HepG2 (cell line): ENCODE results near the gene TMEM107. TPM values are rescaled to one million over a fixed set of nuclear protein-coding genes. Genes with fewer than 3 reads are reported as not detected.
A peak's percentile ranks its signal among the peaks of the same experiment; 100 is the strongest.

Experiments
- AKAP8 ChIP-seq: sonication (generic); formaldehyde crosslinking; IDR thresholded peaks from 2 replicates; pipeline ENCODE4 v1.5.1; 2020; ENCODE audit warnings: mild to moderate bottlenecking, missing genetic modification reagents
- BCL6 ChIP-seq: IDR thresholded peaks from 2 replicates; pipeline ENCODE4 v1.6.1; 2016; ENCODE audit warnings: missing genetic modification reagents, missing compliant biosample characterization
- CENPX ChIP-seq: sonication (generic); formaldehyde crosslinking; IDR thresholded peaks from 2 replicates; pipeline ENCODE4 v1.9.0; 2021; ENCODE audit warnings: mild to moderate bottlenecking, missing genetic modification reagents, moderate library complexity
- DDIT3 ChIP-seq: sonication (generic); formaldehyde crosslinking; IDR thresholded peaks from 2 replicates; pipeline ENCODE4 v1.4.0; 2020; ENCODE audit warnings: mild to moderate bottlenecking, missing genetic modification reagents
- GATAD2A ChIP-seq: IDR thresholded peaks from 2 replicates; pipeline ENCODE4 v1.6.1; 2016
- HNRNPL ChIP-seq: fragments of 200-400 bp; formaldehyde crosslinking; IDR thresholded peaks from 2 replicates; pipeline ENCODE4 v1.6.1; 2017; ENCODE audit warnings: mild to moderate bottlenecking, low read depth, low read length
- NCOA5 ChIP-seq: sonication (generic); formaldehyde crosslinking; IDR thresholded peaks from 2 replicates; pipeline ENCODE4 v1.4.0; 2020; ENCODE audit warnings: missing genetic modification reagents
- PRDM10 ChIP-seq: sonication (generic); formaldehyde crosslinking; IDR thresholded peaks from 2 replicates; pipeline ENCODE4 v1.4.0; 2020; ENCODE audit warnings: low read depth, missing genetic modification reagents
- TFDP2 ChIP-seq: sonication (generic); formaldehyde crosslinking; IDR thresholded peaks from 2 replicates; pipeline ENCODE4 v1.4.0; 2020; ENCODE audit warnings: missing genetic modification reagents
- ZNF10 ChIP-seq: sonication (generic); formaldehyde crosslinking; IDR thresholded peaks from 2 replicates; pipeline ENCODE4 v1.4.0; 2020; ENCODE audit warnings: mild to moderate bottlenecking, low read depth, missing genetic modification reagents, borderline replicate concordance
- ZNF124 ChIP-seq: sonication (generic); formaldehyde crosslinking; IDR thresholded peaks from 2 replicates; pipeline ENCODE4 v1.4.0; 2020; ENCODE audit warnings: missing genetic modification reagents
- ZNF276 ChIP-seq: sonication (generic); formaldehyde crosslinking; IDR thresholded peaks from 2 replicates; pipeline ENCODE4 v1.4.0; 2020; ENCODE audit warnings: mild to moderate bottlenecking, low read depth, missing genetic modification reagents
- ZNF446 ChIP-seq: sonication (generic); formaldehyde crosslinking; IDR thresholded peaks from 2 replicates; pipeline ENCODE4 v1.5.0; 2020; ENCODE audit warnings: mild to moderate bottlenecking, missing genetic modification reagents
- ZNF547 ChIP-seq: sonication (generic); formaldehyde crosslinking; IDR thresholded peaks from 2 replicates; pipeline ENCODE4 v1.5.1; 2020; ENCODE audit warnings: mild to moderate bottlenecking, missing genetic modification reagents
- ZNF720 ChIP-seq: sonication (generic); formaldehyde crosslinking; IDR thresholded peaks from 2 replicates; pipeline ENCODE4 v1.4.0; 2020; ENCODE audit warnings: missing genetic modification reagents
- ZNF878 ChIP-seq: sonication (generic); formaldehyde crosslinking; IDR thresholded peaks from 2 replicates; pipeline ENCODE4 v1.8.1; 2023; ENCODE audit warnings: mild to moderate bottlenecking, missing genetic modification reagents, moderate library complexity
- polyA plus RNA-seq, 8 experiments: library from polyadenylated mRNA; depleted of rRNA in 3 of 8; stranded (reverse) in 7 of 8; unstranded in 1 of 8; fragments of >200 nt; fragmentation: Illumina TruSeq in 4 of 8; extraction: Trizol in 4 of 8; gene quantifications; 2 replicates each; pipeline versions ENCODE4 v1.2.1 to v1.2.3, GENCODE V29; 2011 to 2016; ENCODE audit warnings: low read depth in 4 of 8, missing spikeins in 1 of 8, mixed read lengths in 1 of 8; ENCODE audit not compliant: insufficient read depth in 1 of 8
- total RNA-seq, 5 experiments: library from RNA; depleted of rRNA; stranded (reverse); fragments of >200 nt; fragmentation: Illumina TruSeq; extraction: Trizol; gene quantifications; 2 replicates each; pipeline ENCODE4 v1.2.3, GENCODE V29; 2016; ENCODE audit warnings: low read depth in 1 of 5
- TF ChIP-seq, protein P1 (sequence below): sonication (generic); formaldehyde crosslinking; conservative IDR thresholded peaks from 2 replicates; pipeline ENCODE4 v1.5.0; 2020; ENCODE audit warnings: missing genetic modification reagents
- TF ChIP-seq, protein P2 (sequence below): sonication (generic); formaldehyde crosslinking; IDR thresholded peaks from 2 replicates; pipeline ENCODE4 v1.4.0; 2020; ENCODE audit warnings: missing genetic modification reagents, low read depth, mild to moderate bottlenecking, borderline replicate concordance
- TF ChIP-seq, protein P3 (sequence below): sonication (generic); formaldehyde crosslinking; IDR thresholded peaks from 2 replicates; pipeline ENCODE4 v1.5.0; 2020; ENCODE audit warnings: missing genetic modification reagents, mild to moderate bottlenecking, borderline replicate concordance

The TMEM107 gene
- total and polyA plus RNA-seq, 2 of the 13 experiments (the other 11 are each of a cell fraction or from before 2014, with no cell fraction given), result 7.2 to 15.3 TPM

DNA sequence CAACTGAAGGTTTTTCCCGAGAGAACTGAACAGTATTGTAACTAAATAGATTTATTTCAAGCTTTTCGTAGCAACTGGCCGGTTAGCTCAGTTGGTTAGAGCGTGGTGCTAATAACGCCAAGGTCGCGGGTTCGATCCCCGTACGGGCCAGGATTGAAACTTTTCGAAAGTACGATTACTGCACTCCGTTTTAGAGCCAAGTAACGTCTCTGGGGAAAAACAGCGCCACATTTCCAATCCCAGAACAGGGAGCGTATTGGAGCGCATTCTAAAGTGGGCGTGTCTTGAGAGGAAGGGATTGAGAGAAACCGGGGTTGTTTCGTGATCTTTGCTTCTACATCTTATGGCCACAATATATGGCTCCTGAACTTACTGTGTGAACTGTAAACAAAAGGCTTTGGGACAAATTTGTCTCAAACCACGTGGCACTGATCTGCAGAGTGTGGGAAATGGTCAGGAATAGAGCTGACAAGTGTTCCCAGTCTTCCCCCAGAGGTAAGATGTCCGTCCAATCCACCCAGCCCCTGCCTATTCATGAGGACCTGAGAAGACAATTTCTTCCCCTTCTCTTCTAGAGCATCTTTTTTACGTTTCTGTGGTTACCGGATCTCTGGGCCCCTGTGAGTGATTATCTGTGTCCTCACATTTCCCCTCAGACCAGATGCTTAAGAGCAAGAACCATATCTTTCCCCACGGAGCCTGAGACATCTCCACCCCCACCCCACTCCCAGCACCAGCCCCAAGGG, 11.5 kb upstream of the TMEM107 start (continued):
- peak; percentile 92; the same call in 1 of the 2 replicates for TF ChIP-seq ZNF878 (CRISPR knock-in tag)
- TF ChIP-seq CENPX (CRISPR knock-in tag), result no peak
- peak; percentile 82 for TF ChIP-seq TFDP2
- no peak for TF ChIP-seq ZNF446 (CRISPR knock-in tag)
- no peak for TF ChIP-seq DDIT3 (CRISPR knock-in tag)
- TF ChIP-seq PRDM10, result no peak; the same call in 1 of the 2 replicates
- no peak for TF ChIP-seq NCOA5
- TF ChIP-seq, protein P1, sequence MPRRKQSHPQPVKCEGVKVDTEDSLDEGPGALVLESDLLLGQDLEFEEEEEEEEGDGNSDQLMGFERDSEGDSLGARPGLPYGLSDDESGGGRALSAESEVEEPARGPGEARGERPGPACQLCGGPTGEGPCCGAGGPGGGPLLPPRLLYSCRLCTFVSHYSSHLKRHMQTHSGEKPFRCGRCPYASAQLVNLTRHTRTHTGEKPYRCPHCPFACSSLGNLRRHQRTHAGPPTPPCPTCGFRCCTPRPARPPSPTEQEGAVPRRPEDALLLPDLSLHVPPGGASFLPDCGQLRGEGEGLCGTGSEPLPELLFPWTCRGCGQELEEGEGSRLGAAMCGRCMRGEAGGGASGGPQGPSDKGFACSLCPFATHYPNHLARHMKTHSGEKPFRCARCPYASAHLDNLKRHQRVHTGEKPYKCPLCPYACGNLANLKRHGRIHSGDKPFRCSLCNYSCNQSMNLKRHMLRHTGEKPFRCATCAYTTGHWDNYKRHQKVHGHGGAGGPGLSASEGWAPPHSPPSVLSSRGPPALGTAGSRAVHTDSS (CRISPR knock-in tag), result no peak
- TF ChIP-seq BCL6 (CRISPR knock-in tag), result 0 out of 2 replicates have a peak, but pooled peaks have one; percentile 24
- TF ChIP-seq, protein P2, sequence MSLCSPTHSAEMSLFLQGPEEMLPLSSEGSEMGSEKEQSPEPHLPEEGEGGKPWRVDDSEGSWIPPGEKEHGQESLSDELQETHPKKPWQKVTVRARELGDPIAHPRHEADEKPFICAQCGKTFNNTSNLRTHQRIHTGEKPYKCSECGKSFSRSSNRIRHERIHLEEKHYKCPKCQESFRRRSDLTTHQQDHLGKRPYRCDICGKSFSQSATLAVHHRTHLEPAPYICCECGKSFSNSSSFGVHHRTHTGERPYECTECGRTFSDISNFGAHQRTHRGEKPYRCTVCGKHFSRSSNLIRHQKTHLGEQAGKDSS (CRISPR knock-in tag), result no peak
- TF ChIP-seq ZNF276, result no peak
- TF ChIP-seq ZNF547 (CRISPR knock-in tag), result no peak
- peak; percentile 88 for TF ChIP-seq ZNF124
- TF ChIP-seq HNRNPL, result no peak
- TF ChIP-seq ZNF10 (CRISPR knock-in tag), result no peak
- TF ChIP-seq AKAP8 (CRISPR knock-in tag), result 0 out of 2 replicates have a peak, but pooled peaks have one; percentile 45
- TF ChIP-seq, protein P3, sequence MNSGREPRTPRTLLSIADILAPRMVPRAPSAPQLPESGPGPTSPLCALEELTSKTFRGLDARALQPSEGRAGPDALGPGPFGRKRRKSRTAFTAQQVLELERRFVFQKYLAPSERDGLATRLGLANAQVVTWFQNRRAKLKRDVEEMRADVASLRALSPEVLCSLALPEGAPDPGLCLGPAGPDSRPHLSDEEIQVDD (CRISPR knock-in tag), result no peak
- TF ChIP-seq GATAD2A, result peak; percentile 76
- no peak for TF ChIP-seq ZNF720
